Ammon's horn (tissue), 1 donor: ENCODE data around the gene NUP210.
A peak's percentile ranks its signal among the peaks of the same experiment; 100 is the strongest.

ENCODE experiments used
- DNase-seq: peaks from one replicate; pipeline ENCODE4 v3.0.0-alpha.2; 2016; ENCODE audit warnings: low spot score

NUP210 gene

GRCh38 chr3:13323822-13324221 lies 96.3 kb downstream of the NUP210 start:
- no peak for DNase-seq

DNA sequence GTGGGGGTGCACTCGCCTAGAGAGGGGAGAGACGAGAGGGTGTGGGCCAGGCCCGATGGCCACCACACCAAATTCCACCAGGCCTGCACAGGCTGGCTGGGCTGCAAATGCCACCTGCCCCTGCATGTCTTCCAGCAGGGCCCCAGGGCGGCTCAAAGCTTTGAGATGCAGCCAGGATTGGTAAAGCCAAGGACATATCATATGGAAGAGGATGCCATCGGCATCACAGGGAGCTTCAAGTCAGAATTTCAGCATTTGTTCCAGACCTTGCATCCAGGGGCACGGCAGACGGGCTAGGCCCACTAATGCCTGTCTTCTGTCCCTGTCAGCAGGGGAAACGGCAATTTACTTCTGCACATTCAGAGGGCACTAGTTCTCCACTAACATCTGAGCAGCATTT lies 97.8 kb downstream of the NUP210 start:
- no peak for DNase-seq

GRCh38 chr3:13319564-13320220 lies 100.4 kb downstream of the NUP210 start:
- DNase-seq, result no peak

GRCh38 chr3:13318626-13319470 lies 101.3 kb downstream of the NUP210 start:
- no peak for DNase-seq

GRCh38 chr3:13317596-13318320 lies 102.4 kb downstream of the NUP210 start:
- DNase-seq, result peak; percentile 50

DNA sequence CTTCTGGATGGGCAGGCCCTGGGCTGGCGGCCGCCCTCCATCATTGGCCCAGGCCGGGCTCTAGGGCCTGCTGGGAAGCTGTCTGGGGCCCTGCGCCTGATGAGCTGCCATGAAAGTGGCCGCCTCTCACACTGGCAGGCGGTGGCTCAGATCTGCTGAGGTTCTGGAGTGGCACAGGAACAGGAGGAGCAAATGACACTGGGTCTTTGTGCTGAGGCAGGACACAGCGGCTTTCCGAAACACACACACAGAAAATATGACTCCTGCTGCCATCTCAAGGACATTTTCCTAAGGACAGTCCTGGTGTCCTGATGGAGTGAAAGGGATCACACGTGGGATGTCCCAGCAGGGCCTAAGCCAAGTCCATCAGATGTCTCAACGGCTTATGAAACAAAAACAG lies 103.5 kb downstream of the NUP210 start:
- DNase-seq, result peak; percentile 75

- DNase-seq, result no peak
Observed at GRCh38 chr3:13314877-13315276, 105.2 kb downstream of the NUP210 start.

- no peak for DNase-seq
Observed at GRCh38 chr3:13313813-13314212, 106.3 kb downstream of the NUP210 start.

GRCh38 chr3:13309004-13309403 lies 111.1 kb downstream of the NUP210 start:
- DNase-seq, result no peak

- DNase-seq, result peak; percentile 82
Observed at GRCh38 chr3:13308380-13308801, 111.7 kb downstream of the NUP210 start.

DNA sequence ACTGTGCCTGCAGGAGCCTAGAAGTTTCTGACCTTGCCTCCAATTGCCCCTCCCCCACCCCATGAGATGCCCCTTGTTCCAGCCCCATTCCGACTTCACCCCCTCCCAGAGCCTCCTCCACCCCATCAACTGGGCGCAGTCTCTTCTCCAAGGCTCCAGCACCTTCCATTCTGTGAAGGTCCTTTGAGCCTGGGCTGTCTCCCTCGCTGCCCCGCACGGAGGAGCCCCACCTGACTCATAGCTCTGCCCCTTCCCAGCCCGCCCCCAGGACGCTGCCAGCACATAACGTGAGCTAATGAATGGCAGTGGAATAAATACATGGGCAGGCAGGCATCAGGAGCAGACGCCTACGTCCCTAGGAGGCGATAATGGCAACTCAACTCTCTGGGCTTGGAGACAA lies 113.1 kb downstream of the NUP210 start:
- DNase-seq, result no peak

- DNase-seq, result no peak
Observed at GRCh38 chr3:13305623-13306022, 114.5 kb downstream of the NUP210 start.

GRCh38 chr3:13303410-13303809 lies 116.7 kb downstream of the NUP210 start:
- DNase-seq, result no peak

DNA sequence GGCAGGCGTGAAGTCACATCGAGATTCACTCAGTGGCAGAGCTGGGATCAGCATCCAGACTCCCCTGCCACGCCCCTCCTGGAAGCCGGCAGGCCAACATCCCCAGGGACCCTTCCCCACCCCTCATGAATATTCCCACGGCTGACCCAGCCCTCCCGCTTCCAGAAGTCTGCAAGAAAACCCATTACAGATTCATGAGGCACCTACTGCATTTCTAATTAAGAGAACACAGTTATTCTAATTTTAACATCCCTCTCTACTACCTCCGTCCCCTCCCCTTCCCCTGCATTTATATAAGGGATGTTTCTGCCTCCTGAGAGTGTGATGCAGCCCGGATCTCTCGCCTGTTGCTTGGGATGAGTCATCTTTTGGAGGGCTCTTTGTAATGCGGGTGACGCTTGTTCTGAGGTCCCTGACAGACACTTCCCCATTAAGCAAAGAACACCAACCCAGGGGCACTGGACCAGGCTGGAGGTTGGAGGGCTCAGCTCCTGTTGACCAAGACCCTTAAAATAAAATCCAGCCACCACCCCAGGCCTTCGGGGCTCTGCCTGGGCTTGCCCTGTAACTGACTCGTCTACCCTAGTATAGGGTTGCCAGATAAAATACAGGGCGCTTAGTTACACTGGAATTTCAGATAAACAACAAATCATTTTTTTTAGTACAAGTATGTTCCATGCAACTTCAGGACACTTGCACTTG lies 118.7 kb downstream of the NUP210 start:
- DNase-seq, result peak; percentile 45

DNA sequence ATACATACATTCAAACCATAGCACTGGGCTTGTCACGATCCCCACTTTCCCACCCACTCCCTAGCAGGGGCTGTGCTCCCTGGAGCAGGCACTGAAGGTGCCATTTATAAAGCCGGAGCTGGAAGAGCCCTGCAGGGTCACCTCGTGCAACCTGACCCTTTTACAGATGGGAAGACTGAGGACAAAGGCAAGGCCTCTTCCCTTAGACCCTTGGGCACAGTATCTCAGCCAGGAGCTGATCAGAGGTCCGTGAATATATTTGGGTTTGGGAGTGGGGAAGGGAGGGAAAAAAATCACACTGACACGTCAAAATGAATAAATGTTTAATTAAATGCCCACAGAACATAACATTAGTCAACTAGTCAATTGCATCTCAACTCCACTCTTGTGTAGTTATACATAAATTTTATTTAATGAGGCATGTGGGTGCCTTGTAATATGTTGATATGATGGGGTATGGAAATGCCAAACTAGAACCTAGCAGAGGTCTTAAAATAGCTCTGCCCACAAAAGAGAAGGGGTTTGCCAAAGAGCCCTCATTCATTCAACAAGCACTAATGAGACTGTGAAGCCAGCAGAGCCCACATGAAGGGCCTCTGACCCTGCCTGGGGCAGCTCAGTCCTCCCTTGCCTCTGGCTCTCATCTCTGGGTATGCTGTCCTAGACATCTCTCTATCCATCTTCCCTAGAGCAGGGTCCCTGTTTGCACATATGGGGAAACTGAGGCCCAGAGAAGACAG lies 119.4 kb downstream of the NUP210 start:
- DNase-seq, result no peak

GRCh38 chr3:13299531-13300155 lies 120.5 kb downstream of the NUP210 start:
- no peak for DNase-seq

GRCh38 chr3:13296662-13297061 lies 123.5 kb downstream of the NUP210 start:
- DNase-seq, result no peak

DNA sequence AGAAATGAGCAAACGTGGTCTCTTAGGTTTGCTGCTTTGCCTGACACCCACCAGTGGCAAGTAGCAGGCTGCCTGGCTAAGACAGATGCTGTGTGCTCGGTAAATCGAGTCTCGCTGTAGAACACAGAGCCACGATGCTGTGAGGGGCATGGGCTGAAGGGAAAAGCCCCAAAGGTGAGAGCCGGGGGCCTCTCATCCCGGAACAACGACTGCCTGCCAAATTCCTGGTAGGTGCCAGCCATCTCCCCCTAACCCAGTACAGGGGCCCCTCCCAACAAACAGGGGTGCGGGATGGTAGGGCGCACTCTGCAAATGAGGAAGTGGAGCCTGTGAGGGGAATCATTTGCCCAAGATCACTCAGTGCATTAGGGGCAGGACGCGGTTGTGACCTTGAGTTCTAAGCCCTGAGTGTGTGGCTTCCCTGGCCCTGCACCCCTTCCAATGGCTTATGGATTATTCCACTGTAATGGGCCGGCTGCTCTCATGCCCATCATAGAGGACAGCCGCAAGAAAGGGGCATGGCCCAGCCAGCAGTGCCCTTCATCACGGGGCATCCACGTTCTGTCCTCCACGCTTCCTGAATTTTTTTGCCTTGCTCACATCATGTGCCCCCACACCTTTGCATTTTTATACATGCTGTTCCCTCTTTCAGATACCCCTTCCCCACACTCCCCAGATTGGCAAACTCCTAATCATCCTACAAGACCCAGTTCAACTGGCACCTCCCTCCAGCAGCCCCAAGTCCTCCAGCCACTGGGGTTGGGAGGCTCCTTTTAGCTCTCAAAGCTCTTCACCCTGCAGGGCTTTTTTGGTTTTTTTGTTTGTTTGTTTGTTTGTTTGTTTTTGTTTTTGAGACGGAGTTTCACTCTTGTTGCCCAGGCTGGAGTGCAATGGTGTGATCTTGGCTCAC lies 125.4 kb downstream of the NUP210 start:
- no peak for DNase-seq

GRCh38 chr3:13292375-13292774 lies 127.7 kb downstream of the NUP210 start:
- peak; percentile 60 for DNase-seq

- DNase-seq, result no peak
Observed at GRCh38 chr3:13290941-13291340, 129.2 kb downstream of the NUP210 start.
